MG63 (cell line): Measurements from ENCODE around the gene ZGLP1. TPM values are rescaled to one million over a fixed set of nuclear protein-coding genes. Genes with fewer than 3 reads are reported as not detected.

Experiments
- total RNA-seq: library from RNA; depleted of rRNA; stranded (reverse); fragments of >200 nt; shearing (Covaris generic); gene quantifications from 2 replicates; pipeline ENCODE4 v1.2.3, GENCODE V29; 2014; ENCODE audit warnings: low replicate concordance; rRNA removed

The ZGLP1 gene
- total RNA-seq, 1 experiment from 2014 or later = 0.43 TPM

Other genes with a start within 250 kb of the ZGLP1 start
- 22.5 and 28.9 TPM in 2 replicates for gene SHFL, start 223.5 kb downstream of the ZGLP1 start, total RNA-seq
- not detected in 2 replicates for gene ANGPTL6, start 207.1 kb downstream of the ZGLP1 start, total RNA-seq
- 128 and 155 TPM in 2 replicates for gene PPAN, start 203.5 kb downstream of the ZGLP1 start, total RNA-seq
- 2.0 and 5.9 TPM in 2 replicates for gene P2RY11, start 198.1 kb downstream of the ZGLP1 start, total RNA-seq
- 677 and 743 TPM in 2 replicates for gene EIF3G, start 189.9 kb downstream of the ZGLP1 start, total RNA-seq
- 73.4 and 138 TPM in 2 replicates for gene DNMT1, start 114.9 kb downstream of the ZGLP1 start, total RNA-seq
- gene S1PR2, start 78.5 kb downstream of the ZGLP1 start, total RNA-seq = 14.0 and 14.6 TPM in 2 replicates
- gene MRPL4, start 57.6 kb downstream of the ZGLP1 start, total RNA-seq = 188 and 218 TPM in 2 replicates
- gene ICAM1, start 38.7 kb downstream of the ZGLP1 start, total RNA-seq = 3.8 and 5.1 TPM in 2 replicates
- gene ICAM4, start 22.9 kb downstream of the ZGLP1 start, total RNA-seq = not detected in 2 replicates
- not detected in 2 replicates for gene ICAM5, start 19.9 kb downstream of the ZGLP1 start, total RNA-seq
- gene FDX2, start 6.2 kb upstream of the ZGLP1 start, total RNA-seq = 30.8 and 43.8 TPM in 2 replicates
- gene RAVER1, start 23.7 kb upstream of the ZGLP1 start, total RNA-seq = 21.0 and 30.3 TPM in 2 replicates
- 20.4 and 31.7 TPM in 2 replicates for gene ICAM3, start 29.8 kb upstream of the ZGLP1 start, total RNA-seq
- gene TYK2, start 70.8 kb upstream of the ZGLP1 start, total RNA-seq = 87.9 and 124 TPM in 2 replicates
- 485 and 519 TPM in 2 replicates for gene CDC37, start 93.7 kb upstream of the ZGLP1 start, total RNA-seq
- 3.1 and 5.5 TPM in 2 replicates for gene PDE4A, start 110.7 kb upstream of the ZGLP1 start, total RNA-seq
- 172 and 247 TPM in 2 replicates for gene KEAP1, start 193.5 kb upstream of the ZGLP1 start, total RNA-seq
- not detected in 2 replicates for gene S1PR5, start 207.6 kb upstream of the ZGLP1 start, total RNA-seq
- 16.6 and 27.0 TPM in 2 replicates for gene ATG4D, start 234.1 kb upstream of the ZGLP1 start, total RNA-seq